SH-SY5Y (cell line): ENCODE results near the gene RORB.

Experiments used
- GATA2 ChIP-seq: IDR thresholded peaks from 2 replicates; pipeline ENCODE4 v1.6.1; 2011; ENCODE audit warnings: mild to moderate bottlenecking, low read depth, low read length
- GATA3 ChIP-seq: IDR thresholded peaks from 2 replicates; pipeline ENCODE4 v1.6.1; 2011; ENCODE audit warnings: low read depth, mild to moderate bottlenecking, low read length, moderate library complexity

- no peak for TF ChIP-seq GATA3
- TF ChIP-seq GATA2 = no peak
Measured at GRCh38 chr9:74724317-74724716, 227.2 kb downstream of the RORB start.
